B cell (primary cell): Measurements from ENCODE around the gene APOC3.

Experiments used
- EZH2 ChIP-seq: IDR thresholded peaks from 2 replicates; pipeline ENCODE4 v1.6.1; 2012; ENCODE audit warnings: borderline replicate concordance, low read depth, mild to moderate bottlenecking, moderate library complexity, low read length; ENCODE audit not compliant: insufficient read depth, poor library complexity, severe bottlenecking
- TF ChIP-seq, protein P1 (sequence below): fragments of 200-600 bp; IDR thresholded peaks from one replicate; pipeline ENCODE4 v1.8.0; 2022; ENCODE audit warnings: antibody characterized with exemption, mild to moderate bottlenecking

DNA sequence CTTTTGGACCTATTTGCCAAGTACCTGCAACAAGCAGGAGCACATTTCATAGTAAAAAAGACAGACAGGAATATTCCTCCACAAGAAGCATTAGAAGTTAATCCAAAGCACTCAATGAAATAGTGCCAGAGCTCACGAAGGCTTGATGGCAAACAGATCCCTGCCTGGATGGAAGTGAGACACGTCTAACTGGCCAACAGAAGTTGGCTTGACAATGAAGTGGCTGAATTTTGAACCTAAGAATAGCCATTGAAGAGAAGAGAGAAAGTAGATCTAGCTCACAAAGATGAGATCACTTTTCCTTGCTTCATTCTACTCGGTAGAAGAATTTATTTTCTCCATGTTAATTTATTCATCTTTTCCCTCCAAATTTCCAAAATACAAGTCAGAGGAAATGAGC lies 38.4 kb downstream of the APOC3 start:
- TF ChIP-seq, protein P1, sequence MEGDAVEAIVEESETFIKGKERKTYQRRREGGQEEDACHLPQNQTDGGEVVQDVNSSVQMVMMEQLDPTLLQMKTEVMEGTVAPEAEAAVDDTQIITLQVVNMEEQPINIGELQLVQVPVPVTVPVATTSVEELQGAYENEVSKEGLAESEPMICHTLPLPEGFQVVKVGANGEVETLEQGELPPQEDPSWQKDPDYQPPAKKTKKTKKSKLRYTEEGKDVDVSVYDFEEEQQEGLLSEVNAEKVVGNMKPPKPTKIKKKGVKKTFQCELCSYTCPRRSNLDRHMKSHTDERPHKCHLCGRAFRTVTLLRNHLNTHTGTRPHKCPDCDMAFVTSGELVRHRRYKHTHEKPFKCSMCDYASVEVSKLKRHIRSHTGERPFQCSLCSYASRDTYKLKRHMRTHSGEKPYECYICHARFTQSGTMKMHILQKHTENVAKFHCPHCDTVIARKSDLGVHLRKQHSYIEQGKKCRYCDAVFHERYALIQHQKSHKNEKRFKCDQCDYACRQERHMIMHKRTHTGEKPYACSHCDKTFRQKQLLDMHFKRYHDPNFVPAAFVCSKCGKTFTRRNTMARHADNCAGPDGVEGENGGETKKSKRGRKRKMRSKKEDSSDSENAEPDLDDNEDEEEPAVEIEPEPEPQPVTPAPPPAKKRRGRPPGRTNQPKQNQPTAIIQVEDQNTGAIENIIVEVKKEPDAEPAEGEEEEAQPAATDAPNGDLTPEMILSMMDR, result no peak
- no peak for TF ChIP-seq EZH2
